ENCODE data around the gene TAF9B.
"Not testable (repeated sequence)": the region's sequence is repeated elsewhere in the genome, so short reads cannot be mapped to it uniquely, and the experiment has no call there.

Gene TAF9B

DNA sequence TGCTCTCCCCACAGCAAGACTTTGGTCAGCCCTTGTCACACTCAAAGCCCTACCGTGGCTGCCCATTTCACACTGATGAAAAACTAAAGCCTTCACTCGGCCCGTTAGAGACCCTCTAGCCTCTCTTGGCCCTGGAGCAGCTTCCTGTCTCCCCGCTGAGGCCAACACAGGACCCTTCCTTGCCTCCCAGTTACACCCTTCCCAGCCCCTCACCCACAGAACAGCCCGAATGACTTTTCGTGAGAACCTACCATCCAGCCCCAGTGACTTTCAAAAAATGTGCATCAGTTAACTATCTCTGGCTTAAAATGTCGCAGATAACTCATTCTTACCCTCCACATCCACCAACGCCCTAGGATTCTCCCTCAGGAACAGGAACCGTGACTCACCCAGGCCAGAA lies 756 bp upstream of the TAF9B start:
- H3K27ac ChIP-seq = peak overlapping the region; percentile 84; the same call in 1 of the 2 replicates
- TF ChIP-seq, protein P1, sequence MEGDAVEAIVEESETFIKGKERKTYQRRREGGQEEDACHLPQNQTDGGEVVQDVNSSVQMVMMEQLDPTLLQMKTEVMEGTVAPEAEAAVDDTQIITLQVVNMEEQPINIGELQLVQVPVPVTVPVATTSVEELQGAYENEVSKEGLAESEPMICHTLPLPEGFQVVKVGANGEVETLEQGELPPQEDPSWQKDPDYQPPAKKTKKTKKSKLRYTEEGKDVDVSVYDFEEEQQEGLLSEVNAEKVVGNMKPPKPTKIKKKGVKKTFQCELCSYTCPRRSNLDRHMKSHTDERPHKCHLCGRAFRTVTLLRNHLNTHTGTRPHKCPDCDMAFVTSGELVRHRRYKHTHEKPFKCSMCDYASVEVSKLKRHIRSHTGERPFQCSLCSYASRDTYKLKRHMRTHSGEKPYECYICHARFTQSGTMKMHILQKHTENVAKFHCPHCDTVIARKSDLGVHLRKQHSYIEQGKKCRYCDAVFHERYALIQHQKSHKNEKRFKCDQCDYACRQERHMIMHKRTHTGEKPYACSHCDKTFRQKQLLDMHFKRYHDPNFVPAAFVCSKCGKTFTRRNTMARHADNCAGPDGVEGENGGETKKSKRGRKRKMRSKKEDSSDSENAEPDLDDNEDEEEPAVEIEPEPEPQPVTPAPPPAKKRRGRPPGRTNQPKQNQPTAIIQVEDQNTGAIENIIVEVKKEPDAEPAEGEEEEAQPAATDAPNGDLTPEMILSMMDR (conservative IDR thresholded peaks at IDR 0.05) = no peak
- no peak for TF ChIP-seq ZFX (IDR thresholded peaks at IDR 0.05)

DNA sequence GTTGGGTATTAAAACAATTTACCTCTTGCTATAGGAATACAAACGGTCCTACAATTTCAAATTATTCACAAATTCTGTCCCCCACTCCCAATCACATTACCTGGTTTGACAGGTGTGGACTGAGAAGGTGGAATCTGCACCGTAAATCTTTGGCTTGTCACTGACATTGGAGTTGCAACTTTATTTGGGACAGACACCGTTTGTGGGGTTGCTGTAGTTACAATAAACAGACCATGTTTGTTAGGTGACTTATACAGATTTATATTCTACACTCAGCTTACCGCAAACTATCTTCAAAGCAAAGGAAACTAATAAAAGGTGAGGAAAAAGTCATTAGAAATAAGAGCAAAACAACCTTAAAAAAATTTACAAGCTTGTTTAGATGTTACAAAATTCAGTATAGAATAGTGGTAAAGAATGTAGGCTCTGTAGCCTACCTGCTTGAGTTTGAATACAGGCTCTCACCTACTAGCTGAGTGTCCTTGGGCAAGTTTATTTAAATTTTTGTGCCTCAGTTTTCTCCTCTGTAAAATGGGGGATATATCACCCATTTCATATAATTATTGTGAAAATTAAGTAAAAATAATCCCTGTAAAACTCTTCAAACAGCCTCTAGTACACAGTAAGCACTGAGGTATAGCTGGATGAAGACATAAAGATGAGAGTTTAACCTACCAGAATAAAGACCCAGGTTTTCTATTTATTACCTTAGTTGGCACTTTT lies 6.1 kb downstream of the TAF9B start:
- TF ChIP-seq ZFX (IDR thresholded peaks at IDR 0.05) = no peak
- TF ChIP-seq, protein P1 (conservative IDR thresholded peaks at IDR 0.05) = no peak

DNA sequence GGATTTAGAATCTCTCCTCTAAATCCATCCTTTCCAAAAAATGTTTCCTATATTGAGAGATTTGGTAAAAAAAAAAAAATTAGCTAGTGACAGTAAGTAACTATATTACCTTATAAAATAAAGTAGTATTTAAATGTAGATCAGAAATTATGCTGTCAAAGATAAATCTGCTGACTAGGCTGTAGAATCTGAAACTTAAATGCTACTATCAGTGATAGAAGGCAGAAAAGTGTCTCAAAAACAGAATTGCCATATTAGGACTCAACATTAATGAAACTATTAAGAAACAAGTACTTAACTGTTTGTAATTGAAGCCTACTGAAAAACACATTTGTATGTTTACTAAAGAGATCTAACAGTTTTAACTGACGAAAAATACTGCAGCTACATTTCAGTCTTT lies 8.3 kb downstream of the TAF9B start:
- TF ChIP-seq, protein P1 (conservative IDR thresholded peaks at IDR 0.05) = no peak
- no peak for TF ChIP-seq ZFX (IDR thresholded peaks at IDR 0.05)
- no peak overlapping the region for H3K27ac ChIP-seq

More for the DNA sequence above, 6.1 kb downstream of the TAF9B start:
- no peak overlapping the region for H3K27ac ChIP-seq

DNA sequence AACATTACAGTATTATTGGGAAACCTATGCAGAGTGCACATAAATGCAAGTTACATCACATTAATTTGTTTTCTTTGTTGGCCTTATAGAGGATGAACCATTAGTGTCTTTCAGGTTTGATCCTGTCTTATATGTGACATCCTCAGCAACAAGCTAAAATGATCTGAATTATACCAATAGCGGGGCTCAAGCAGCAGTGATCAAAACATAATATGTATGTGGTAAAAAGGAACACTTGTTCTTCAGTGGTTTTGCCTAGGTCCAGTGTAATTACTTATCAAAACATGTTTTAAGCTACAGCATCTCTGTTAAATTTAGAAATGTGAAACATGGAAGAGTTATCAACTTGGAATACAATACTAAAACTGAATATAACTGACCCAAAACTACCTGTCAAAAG lies 9.1 kb downstream of the TAF9B start:
- no peak overlapping the region for H3K27ac ChIP-seq
- TF ChIP-seq ZFX (IDR thresholded peaks at IDR 0.05) = no peak
- TF ChIP-seq, protein P1 (conservative IDR thresholded peaks at IDR 0.05) = no peak

DNA sequence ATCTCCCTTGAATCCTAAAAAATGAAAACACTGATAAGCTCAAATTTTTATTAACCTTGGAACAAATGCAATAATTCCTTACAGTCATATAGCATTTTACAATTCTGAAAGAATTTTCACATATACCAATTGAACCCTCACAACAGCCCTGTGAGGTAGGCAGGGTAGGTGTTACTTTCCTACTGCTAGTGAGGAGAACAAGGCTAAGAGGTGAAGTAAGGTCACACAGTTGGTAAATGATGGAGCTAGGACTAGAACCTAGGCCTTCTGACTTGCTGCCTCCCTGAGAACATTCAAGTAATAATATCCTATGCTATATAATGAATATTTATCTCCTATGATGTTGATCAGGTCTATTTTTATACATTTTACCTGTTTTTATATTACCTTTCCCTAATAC lies 9.7 kb downstream of the TAF9B start:
- TF ChIP-seq ZFX (IDR thresholded peaks at IDR 0.05) = no peak
- no peak overlapping the region for H3K27ac ChIP-seq

DNA sequence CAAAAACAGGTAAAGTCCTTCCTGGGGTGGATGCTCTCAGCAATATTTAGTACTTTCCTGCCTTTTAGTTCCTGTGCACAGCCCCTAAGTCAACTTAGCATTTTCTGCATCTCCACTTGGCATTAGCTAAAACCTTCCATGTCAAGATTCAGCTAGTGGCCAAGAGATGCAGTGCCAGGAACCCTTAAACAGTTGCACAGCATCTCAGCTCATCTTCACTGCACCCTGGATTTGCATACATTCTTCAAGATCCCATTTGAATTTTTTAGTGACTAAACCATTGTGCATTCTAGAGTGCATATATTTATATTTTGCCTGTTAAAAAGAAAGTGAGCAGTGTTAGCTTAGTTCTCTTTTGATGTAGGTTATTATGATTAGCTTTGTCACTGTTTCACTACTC lies 13.7 kb downstream of the TAF9B start:
- not testable (repeated sequence) for H3K27ac ChIP-seq

DNA sequence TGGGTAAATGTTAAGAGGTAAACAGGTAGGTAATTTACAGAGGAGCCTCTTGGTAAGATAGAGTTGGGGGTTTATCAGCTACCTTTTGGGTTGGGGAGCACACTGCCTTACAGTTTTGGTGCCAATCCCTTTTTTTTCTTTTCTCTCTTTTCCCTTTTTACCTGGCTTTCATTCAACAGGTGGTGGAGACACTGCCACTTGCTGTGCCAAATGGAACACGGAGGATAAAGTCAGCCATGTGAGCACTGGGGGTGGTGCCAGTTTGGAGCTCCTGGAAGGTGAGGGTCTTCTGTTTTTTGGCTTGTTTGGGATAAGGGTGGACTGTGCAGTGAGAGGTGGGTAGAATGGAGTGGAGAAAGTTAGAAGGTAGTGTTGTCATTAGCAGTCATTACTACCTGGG lies 14.3 kb downstream of the TAF9B start:
- no peak overlapping the region for H3K27ac ChIP-seq
- no peak for TF ChIP-seq ZFX (IDR thresholded peaks at IDR 0.05)
- TF ChIP-seq, protein P1 (conservative IDR thresholded peaks at IDR 0.05) = no peak

DNA sequence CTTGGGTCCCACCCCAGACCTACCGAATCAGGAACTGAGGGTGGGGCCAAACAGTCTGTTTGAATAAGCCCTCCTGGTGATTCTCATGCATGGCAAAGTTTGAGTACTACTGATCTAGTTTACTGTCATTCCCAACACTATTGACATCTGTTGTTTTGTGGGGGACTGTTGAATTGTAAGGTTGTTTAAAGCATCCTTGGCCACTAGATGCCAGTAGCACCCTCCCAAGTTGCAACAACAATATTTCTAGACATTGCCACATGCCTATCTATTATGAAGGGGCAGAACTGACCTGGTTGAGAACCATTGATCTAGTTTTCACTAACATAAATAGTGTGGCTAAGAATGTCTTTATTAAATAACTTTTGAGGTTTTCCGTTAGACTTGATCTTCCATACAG lies 15.1 kb downstream of the TAF9B start:
- no peak for TF ChIP-seq ZFX (IDR thresholded peaks at IDR 0.05)
- TF ChIP-seq, protein P1 (conservative IDR thresholded peaks at IDR 0.05) = 0 out of 2 replicates have a peak, but pooled peaks have one; percentile 24
- H3K27ac ChIP-seq = no peak overlapping the region

Measured in C4-2B (cell line).